ENCODE results near the gene ASB18. TPM values are rescaled to one million over a fixed set of nuclear protein-coding genes. Genes with fewer than 3 reads are reported as not detected.

The ASB18 gene
- not detected in 2 replicates for total RNA-seq

DNA sequence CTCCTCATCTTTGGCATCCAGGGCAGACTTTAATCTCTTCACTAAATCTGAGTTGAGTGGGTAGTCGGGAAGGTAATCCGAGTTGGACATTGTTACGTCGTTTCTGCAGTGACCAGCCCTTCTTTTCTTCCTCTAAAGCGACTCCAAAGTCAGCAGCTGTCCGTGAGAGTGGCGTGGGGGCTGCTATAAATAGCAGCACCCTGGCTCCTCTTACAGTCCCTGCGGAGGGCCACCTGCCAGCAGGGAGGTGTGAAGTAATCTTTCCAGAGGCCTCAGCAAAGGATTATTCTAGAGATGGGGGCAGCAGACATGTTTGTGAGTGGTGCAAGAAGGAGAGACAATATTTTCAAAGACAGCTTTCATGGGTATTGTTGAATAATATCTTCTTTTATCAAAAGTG is at the start of gene ASB18:
Gene ASB18 (minus strand): TSS at position 151 of the 400 bp plus-strand sequence. CDS start 61 bp downstream, at position 90.

DNA sequence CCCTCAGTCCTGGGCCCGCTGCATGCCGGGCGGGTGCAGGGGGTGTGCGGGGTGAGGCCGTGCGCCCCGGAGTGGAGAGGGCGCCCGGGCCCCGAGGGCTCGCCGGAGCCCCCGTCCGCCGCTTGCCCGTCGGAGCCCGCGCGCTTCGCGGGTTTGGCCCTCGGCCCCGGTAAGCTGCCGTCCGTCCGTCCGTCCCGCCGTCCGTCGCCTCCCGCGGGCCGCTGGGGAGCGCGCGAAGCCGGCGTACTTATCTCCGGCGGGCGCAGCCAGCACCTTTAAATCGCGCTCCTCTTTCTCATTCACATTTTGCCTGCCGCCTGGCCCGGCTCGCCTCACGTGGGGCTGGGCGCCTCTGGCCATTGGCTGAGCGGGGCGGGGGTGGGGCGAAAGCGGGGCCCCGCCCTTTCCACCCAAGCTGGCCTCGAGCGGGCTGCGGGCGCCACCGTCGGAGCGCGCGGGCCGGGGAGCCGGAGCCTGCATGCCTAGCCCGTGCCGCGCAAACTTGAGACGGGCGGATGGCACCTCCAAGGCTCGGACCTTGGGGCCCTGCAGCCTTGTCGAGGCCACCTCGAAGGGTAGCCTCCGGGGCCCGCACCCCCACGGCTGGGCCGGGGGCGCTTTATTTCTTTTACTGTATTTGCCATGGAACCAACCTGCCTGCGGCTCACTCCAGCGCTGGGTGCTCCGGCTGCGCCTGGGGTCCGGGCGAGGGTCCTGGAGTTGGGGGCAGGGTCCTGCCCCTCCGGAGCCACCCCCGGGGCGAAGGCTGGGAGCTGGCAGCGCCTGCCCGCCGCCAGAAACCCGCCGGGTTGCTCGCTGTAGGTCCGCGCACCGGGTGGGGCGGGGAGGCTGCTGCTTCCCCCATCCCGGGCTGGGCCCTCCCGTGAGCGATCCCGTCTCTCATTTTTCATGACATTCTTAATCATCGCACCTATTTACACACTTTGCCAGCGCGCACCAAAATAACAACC is 95.8 kb downstream of the ASB18 start, which contains the start of gene GBX2:
Gene GBX2 (minus strand): TSS at position 277 of the 971 bp plus-strand sequence. CDS start 415 bp downstream, outside the sequence.

Other genes with a start within 250 kb of the ASB18 start
- gene GBX2, start 96.0 kb downstream of the ASB18 start, total RNA-seq: not detected in 2 replicates

Data from nasal cavity respiratory epithelium epithelial cell of viscerocranial mucosa (primary cell).